ENCODE results near the gene ZMIZ1.

The ZMIZ1 gene

DNA sequence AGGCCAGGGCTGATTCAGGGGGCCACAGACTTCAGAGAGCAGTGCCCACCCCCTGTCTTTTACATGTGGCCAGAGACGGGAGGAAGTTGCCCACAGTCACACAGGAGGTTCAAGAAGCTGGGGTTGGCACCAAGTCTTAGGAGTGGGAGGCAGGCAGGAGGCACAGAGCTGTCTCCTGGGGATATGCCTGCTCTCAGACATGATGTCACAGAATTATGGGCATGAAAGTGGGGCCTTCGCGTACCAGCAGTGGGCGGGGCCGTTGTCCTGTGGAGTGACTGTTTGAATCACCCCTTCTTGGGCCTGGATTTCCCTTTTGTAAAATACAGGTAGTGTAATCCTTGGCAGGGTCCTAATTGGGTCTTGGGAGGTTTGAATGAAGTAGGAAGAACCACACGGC, 197.3 kb downstream of the ZMIZ1 start:
- Histone ChIP-seq H3K27ac (peak overlapping the region; percentile 90), H3K36me3 (replicated peaks) (no peaks in the 10 kb centered on the region), H3K27me3 (replicated peaks) (no peaks in the 10 kb centered on the region), H3K4me3 (ENCODE audit: low read depth, low read length) (no peak overlapping the region)
- in situ Hi-C loops (cut with HindIII; ENCODE audit: low pct_ligation_motif_present, low sequenced_read_pairs), result no loop called here
- no peak for TF ChIP-seq CTCF (IDR thresholded peaks at IDR 0.05; ENCODE audit: low read depth, low read length, missing control alignments)
- no peak for DNase-seq

DNA sequence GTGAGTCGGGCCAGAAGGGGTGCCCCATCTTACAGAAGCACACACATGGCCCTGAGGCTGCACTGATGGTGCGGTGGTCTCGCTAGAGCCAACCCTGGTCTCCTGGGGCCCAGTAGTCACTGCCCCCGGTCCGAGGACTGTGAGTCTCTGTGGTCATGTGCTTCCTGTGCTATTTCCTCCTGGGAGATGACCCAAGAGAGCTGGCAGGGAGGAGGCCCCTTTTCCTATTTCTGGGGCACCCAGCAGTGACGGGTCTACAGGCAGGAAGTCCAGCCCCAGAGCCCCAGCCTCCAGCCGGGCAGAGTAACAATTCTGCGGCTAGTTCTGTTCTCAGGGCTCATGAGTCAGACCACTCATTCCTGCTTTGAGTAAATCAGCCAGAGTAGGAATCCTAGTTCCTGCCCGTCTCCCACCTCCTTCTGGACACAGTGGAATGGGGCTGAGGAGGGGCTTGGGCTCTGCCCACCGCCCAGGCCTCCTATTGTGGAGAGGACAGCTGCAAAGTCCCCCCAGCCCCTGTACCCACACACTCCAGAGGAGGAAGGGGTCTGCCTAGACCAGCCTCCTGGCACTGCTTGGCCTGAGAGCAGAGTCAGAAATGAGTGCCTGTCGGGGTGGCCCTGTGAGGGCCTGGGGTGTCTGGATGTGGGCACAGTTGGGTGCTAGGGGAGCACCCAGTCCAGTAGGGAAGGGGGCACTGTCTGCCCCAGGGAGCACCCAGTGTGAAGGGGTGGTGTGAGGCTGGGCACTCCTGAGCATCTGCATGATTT, 198.0 kb downstream of the ZMIZ1 start:
- Histone ChIP-seq H3K4me3 (ENCODE audit: low read depth, low read length) (no peak overlapping the region), H3K27ac (peak overlapping the region; percentile 90), H3K36me3 (replicated peaks) (no peaks in the 10 kb centered on the region), H3K27me3 (replicated peaks) (no peaks in the 10 kb centered on the region)
- peak; percentile 1 for TF ChIP-seq CTCF (IDR thresholded peaks at IDR 0.05; ENCODE audit: low read depth, low read length, missing control alignments)
- in situ Hi-C loops (cut with HindIII; ENCODE audit: low pct_ligation_motif_present, low sequenced_read_pairs), result no loop called here
- DNase-seq, result peak; percentile 94

DNA sequence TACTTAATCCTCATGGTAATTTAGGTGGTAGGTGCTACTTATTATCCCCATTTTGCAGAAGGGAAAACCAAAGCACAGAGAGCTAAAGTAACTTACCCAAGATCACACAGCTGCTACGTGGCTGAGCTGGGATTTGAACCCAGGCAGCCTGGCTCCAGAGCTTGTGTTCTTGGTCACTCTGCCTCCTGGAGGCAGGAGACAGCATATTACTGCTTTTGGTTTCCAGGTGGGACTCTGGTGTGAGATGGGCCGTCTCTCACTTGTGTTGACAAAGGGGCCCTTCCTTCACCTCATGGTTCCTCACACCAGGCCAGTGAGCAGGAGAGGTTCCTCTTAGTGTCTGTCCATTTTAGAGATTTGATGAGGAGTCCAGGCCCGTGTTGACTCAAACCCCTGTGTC, 198.7 kb downstream of the ZMIZ1 start:
- no peak for DNase-seq
- H3K4me3 ChIP-seq (ENCODE audit: low read depth, low read length), result no peak overlapping the region
- H3K27me3 ChIP-seq (replicated peaks), result no peaks in the 10 kb centered on the region
- in situ Hi-C loops (cut with HindIII; ENCODE audit: low pct_ligation_motif_present, low sequenced_read_pairs), result no loop called here
- H3K36me3 ChIP-seq (replicated peaks), result no peaks in the 10 kb centered on the region
- H3K27ac ChIP-seq, result peak overlapping the region; percentile 90
- peak; percentile 38 for TF ChIP-seq CTCF (IDR thresholded peaks at IDR 0.05; ENCODE audit: low read depth, low read length, missing control alignments)

GRCh38 chr10:79268161-79268601, 199.4 kb downstream of the ZMIZ1 start:
- Histone ChIP-seq H3K27ac (peak overlapping the region; percentile 90), H3K4me3 (ENCODE audit: low read depth, low read length) (no peak overlapping the region), H3K27me3 (replicated peaks) (no peaks in the 10 kb centered on the region), H3K36me3 (replicated peaks) (no peaks in the 10 kb centered on the region)
- in situ Hi-C loops (cut with HindIII; ENCODE audit: low pct_ligation_motif_present, low sequenced_read_pairs), result no loop called here
- peak; percentile 68 for DNase-seq
- no peak for TF ChIP-seq CTCF (IDR thresholded peaks at IDR 0.05; ENCODE audit: low read depth, low read length, missing control alignments)

DNA sequence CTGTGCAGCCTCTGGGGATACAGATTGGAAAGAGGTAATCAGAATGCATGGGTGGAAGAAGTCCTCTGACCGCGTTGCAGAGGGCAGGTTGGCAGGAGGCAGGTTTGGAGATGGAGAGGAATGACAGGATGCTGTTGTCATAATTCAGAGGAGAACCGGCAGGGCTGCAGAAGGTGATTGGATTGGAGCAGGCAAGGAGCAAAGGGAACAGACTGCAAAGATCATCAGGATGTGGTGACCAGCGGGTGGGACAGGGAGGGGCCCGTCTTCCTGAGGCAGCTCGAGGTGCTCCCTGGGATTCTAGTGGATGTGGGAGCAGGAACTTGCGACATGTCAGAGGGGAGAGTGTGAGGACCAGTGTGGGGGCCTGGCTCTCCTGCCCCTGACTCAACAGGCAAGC, 200.0 kb downstream of the ZMIZ1 start:
- no peak for DNase-seq
- in situ Hi-C loops (cut with HindIII; ENCODE audit: low pct_ligation_motif_present, low sequenced_read_pairs), result no loop called here
- Histone ChIP-seq H3K36me3 (replicated peaks) (no peaks in the 10 kb centered on the region), H3K27ac (peak overlapping the region; percentile 90), H3K27me3 (replicated peaks) (no peaks in the 10 kb centered on the region), H3K4me3 (ENCODE audit: low read depth, low read length) (no peak overlapping the region)
- TF ChIP-seq CTCF (IDR thresholded peaks at IDR 0.05; ENCODE audit: low read depth, low read length, missing control alignments), result no peak

DNA sequence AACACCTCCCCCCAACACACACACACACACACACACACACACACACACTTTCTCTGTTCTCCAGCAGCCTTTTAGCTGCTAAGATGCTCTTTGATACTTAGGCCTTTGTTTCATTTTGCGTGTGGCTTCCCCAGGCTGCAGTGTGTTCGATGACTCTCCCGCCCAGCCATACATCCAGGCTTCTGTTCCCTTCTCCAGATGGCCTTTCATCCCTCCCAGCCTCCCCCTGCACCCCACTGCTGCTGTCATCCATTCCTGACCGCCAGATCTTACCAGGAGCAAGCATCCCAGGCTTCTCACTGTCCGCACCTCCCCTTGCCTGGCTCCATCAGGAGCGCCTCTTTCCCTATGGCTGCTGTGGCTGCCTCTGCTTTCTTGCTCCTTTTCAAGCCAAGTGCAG, 200.7 kb downstream of the ZMIZ1 start:
- H3K27me3 ChIP-seq (replicated peaks), result no peaks in the 10 kb centered on the region
- no peaks in the 10 kb centered on the region for H3K36me3 ChIP-seq (replicated peaks)
- no peak overlapping the region for H3K27ac ChIP-seq
- no peak overlapping the region for H3K4me3 ChIP-seq (ENCODE audit: low read depth, low read length)
- in situ Hi-C loops (cut with HindIII; ENCODE audit: low pct_ligation_motif_present, low sequenced_read_pairs), result no loop called here
- TF ChIP-seq CTCF (IDR thresholded peaks at IDR 0.05; ENCODE audit: low read depth, low read length, missing control alignments), result no peak
- no peak for DNase-seq

All from brain microvascular endothelial cell (primary cell).